ENCODE measurements around the gene CCDC106. TPM values are rescaled to one million over a fixed set of nuclear protein-coding genes. Genes with fewer than 3 reads are reported as not detected.

CCDC106 gene
- total RNA-seq, 1 donor, result 1.9 TPM

- Histone ChIP-seq H3K9me3 (ENCODE audit: low read depth, low read length) (no peaks in the 10 kb centered on the region), H3K27me3 (ENCODE audit: insufficient read depth, low read length) (no peaks in the 10 kb centered on the region), H3K4me3 (ENCODE audit: low read length) (no peak overlapping the region)
These were observed 1.5 kb downstream of the CCDC106 start for GRCh38 chr19:55649268-55650125.

GRCh38 chr19:55650126-55650557 is 2.1 kb downstream of the CCDC106 start:
- no peak overlapping the region for H3K4me3 ChIP-seq (ENCODE audit: low read length)
- H3K4me1 ChIP-seq (ENCODE audit: insufficient read depth, low read length), result peaks cover 29% of the 10 kb centered on the region
- no peaks in the 10 kb centered on the region for H3K9me3 ChIP-seq (ENCODE audit: low read depth, low read length)
- no peaks in the 10 kb centered on the region for H3K27me3 ChIP-seq (ENCODE audit: insufficient read depth, low read length)

More at GRCh38 chr19:55649268-55650125, 1.5 kb downstream of the CCDC106 start:
- peaks cover 35% of the 10 kb centered on the region for H3K4me1 ChIP-seq (ENCODE audit: insufficient read depth, low read length)

- no peak overlapping the region for H3K4me3 ChIP-seq (ENCODE audit: low read length)
- peaks cover 32% of the 10 kb centered on the region for H3K4me1 ChIP-seq (ENCODE audit: insufficient read depth, low read length)
- H3K9me3 ChIP-seq (ENCODE audit: low read depth, low read length), result no peaks in the 10 kb centered on the region
- H3K27me3 ChIP-seq (ENCODE audit: insufficient read depth, low read length), result no peaks in the 10 kb centered on the region
These were observed 2.7 kb downstream of the CCDC106 start for GRCh38 chr19:55650602-55651230.

- Histone ChIP-seq H3K9me3 (ENCODE audit: low read depth, low read length) (no peaks in the 10 kb centered on the region), H3K27me3 (ENCODE audit: insufficient read depth, low read length) (no peaks in the 10 kb centered on the region), H3K4me1 (ENCODE audit: insufficient read depth, low read length) (peaks cover 37% of the 10 kb centered on the region), H3K4me3 (ENCODE audit: low read length) (no peak overlapping the region)
These were observed 3.2 kb downstream of the CCDC106 start for GRCh38 chr19:55651236-55651635.

GRCh38 chr19:55652311-55653128 is 4.5 kb downstream of the CCDC106 start:
- Histone ChIP-seq H3K9me3 (ENCODE audit: low read depth, low read length) (no peaks in the 10 kb centered on the region), H3K4me1 (ENCODE audit: insufficient read depth, low read length) (peaks cover 42% of the 10 kb centered on the region), H3K27me3 (ENCODE audit: insufficient read depth, low read length) (no peaks in the 10 kb centered on the region), H3K4me3 (ENCODE audit: low read length) (no peak overlapping the region)

GRCh38 chr19:55653651-55654322 is 5.8 kb downstream of the CCDC106 start:
- Histone ChIP-seq H3K9me3 (ENCODE audit: low read depth, low read length) (no peaks in the 10 kb centered on the region), H3K4me1 (ENCODE audit: insufficient read depth, low read length) (peaks cover 44% of the 10 kb centered on the region), H3K27me3 (ENCODE audit: insufficient read depth, low read length) (no peaks in the 10 kb centered on the region), H3K4me3 (ENCODE audit: low read length) (peak overlapping the region; percentile 91)

GRCh38 chr19:55654323-55654867 is 6.4 kb downstream of the CCDC106 start:
- H3K27me3 ChIP-seq (ENCODE audit: insufficient read depth, low read length), result no peaks in the 10 kb centered on the region
- no peaks in the 10 kb centered on the region for H3K9me3 ChIP-seq (ENCODE audit: low read depth, low read length)
- H3K4me3 ChIP-seq (ENCODE audit: low read length), result peak overlapping the region; percentile 91
- H3K4me1 ChIP-seq (ENCODE audit: insufficient read depth, low read length), result peaks cover 44% of the 10 kb centered on the region

GRCh38 chr19:55654868-55655647 is 7.0 kb downstream of the CCDC106 start, which contains the start of gene U2AF2:
U2AF2 (plus strand) TSS chr19:55655035; CDS start chr19:55655105, 70 bp downstream.
- Histone ChIP-seq H3K4me1 (ENCODE audit: insufficient read depth, low read length) (peaks cover 48% of the 10 kb centered on the region), H3K4me3 (ENCODE audit: low read length) (peak within 1 kb of the TSS; percentile 91), H3K27me3 (ENCODE audit: insufficient read depth, low read length) (no peaks in the 10 kb centered on the region), H3K9me3 (ENCODE audit: low read depth, low read length) (no peaks in the 10 kb centered on the region)

- Histone ChIP-seq H3K4me1 (ENCODE audit: insufficient read depth, low read length) (peaks cover 48% of the 10 kb centered on the region), H3K27me3 (ENCODE audit: insufficient read depth, low read length) (no peaks in the 10 kb centered on the region), H3K4me3 (ENCODE audit: low read length) (peak overlapping the region; percentile 91)
These were observed 7.6 kb downstream of the CCDC106 start for GRCh38 chr19:55655648-55656040.

GRCh38 chr19:55656552-55656951 is 8.5 kb downstream of the CCDC106 start:
- Histone ChIP-seq H3K4me3 (ENCODE audit: low read length) (no peak overlapping the region), H3K27me3 (ENCODE audit: insufficient read depth, low read length) (no peaks in the 10 kb centered on the region), H3K9me3 (ENCODE audit: low read depth, low read length) (no peaks in the 10 kb centered on the region), H3K4me1 (ENCODE audit: insufficient read depth, low read length) (peaks cover 48% of the 10 kb centered on the region)

More at GRCh38 chr19:55655648-55656040, 7.6 kb downstream of the CCDC106 start:
- H3K9me3 ChIP-seq (ENCODE audit: low read depth, low read length), result no peaks in the 10 kb centered on the region

GRCh38 chr19:55656988-55657747 is 9.2 kb downstream of the CCDC106 start:
- H3K4me3 ChIP-seq (ENCODE audit: low read length), result no peak overlapping the region
- H3K4me1 ChIP-seq (ENCODE audit: insufficient read depth, low read length), result peaks cover 48% of the 10 kb centered on the region
- no peaks in the 10 kb centered on the region for H3K27me3 ChIP-seq (ENCODE audit: insufficient read depth, low read length)
- H3K9me3 ChIP-seq (ENCODE audit: low read depth, low read length), result no peaks in the 10 kb centered on the region

- Histone ChIP-seq H3K4me3 (ENCODE audit: low read length) (no peak overlapping the region), H3K27me3 (ENCODE audit: insufficient read depth, low read length) (no peaks in the 10 kb centered on the region), H3K4me1 (ENCODE audit: insufficient read depth, low read length) (peaks cover 43% of the 10 kb centered on the region), H3K9me3 (ENCODE audit: low read depth, low read length) (no peaks in the 10 kb centered on the region)
These were observed 10.9 kb downstream of the CCDC106 start for GRCh38 chr19:55658846-55659459.

GRCh38 chr19:55659822-55660221 is 11.8 kb downstream of the CCDC106 start:
- H3K9me3 ChIP-seq (ENCODE audit: low read depth, low read length), result no peaks in the 10 kb centered on the region
- peaks cover 43% of the 10 kb centered on the region for H3K4me1 ChIP-seq (ENCODE audit: insufficient read depth, low read length)

More at GRCh38 chr19:55659822-55660221, 11.8 kb downstream of the CCDC106 start:
- no peaks in the 10 kb centered on the region for H3K27me3 ChIP-seq (ENCODE audit: insufficient read depth, low read length)
- H3K4me3 ChIP-seq (ENCODE audit: low read length), result no peak overlapping the region
